Spinal cord (tissue), 10 donors: ENCODE data around the gene SKOR1. TPM values are rescaled to one million over a fixed set of nuclear protein-coding genes. Genes with fewer than 3 reads are reported as not detected.

ENCODE experiments used
- DNase-seq, 6 donors: peaks; one replicate each; pipeline versions ENCODE4 v3.0.0 to v3.0.0-alpha.2; 2013 to 2015; ENCODE audit warnings: low spot score in 6 of 6, low read depth in 4 of 6
- H3K27ac ChIP-seq: one replicate; pipeline ENCODE4 v1.5.1; 2013; ENCODE audit warnings: low read depth, low read length, control low read depth
- H3K27me3 ChIP-seq: one replicate; pipeline ENCODE4 v1.6.1; 2013; ENCODE audit warnings: low read length; ENCODE audit not compliant: control insufficient read depth, insufficient read depth
- H3K36me3 ChIP-seq: one replicate; pipeline ENCODE4 v1.6.1; 2013; ENCODE audit warnings: low read length; ENCODE audit not compliant: control insufficient read depth, insufficient read depth
- H3K4me1 ChIP-seq: one replicate; pipeline ENCODE4 v1.6.1; 2013; ENCODE audit warnings: low read length; ENCODE audit not compliant: control insufficient read depth, insufficient read depth
- H3K4me3 ChIP-seq: one replicate; pipeline ENCODE4 v1.5.1; 2013; ENCODE audit warnings: low read depth, low read length, control low read depth
- H3K9me3 ChIP-seq: one replicate; pipeline ENCODE4 v1.6.1; 2013; ENCODE audit warnings: low read length; ENCODE audit not compliant: control insufficient read depth, insufficient read depth
- WGBS: methylation state at CpG from one replicate; pipeline ENCODE4 v1.1.5; 2013; ENCODE audit warnings: missing lambda C conversion rate; ENCODE audit not compliant: insufficient coverage; 5-methylcytosine and 5-hydroxymethylcytosine counted together
- polyA plus RNA-seq, 2 donors: library from polyadenylated mRNA; unstranded; fragments of 120-200 nt; gene quantifications; one replicate each; pipeline ENCODE4 v1.2.1, GENCODE V29; 2013; ENCODE audit not compliant: insufficient read length in 2 of 2
- total RNA-seq, 2 donors: library from RNA; depleted of rRNA in 1 of 2; stranded (reverse); fragments of 120-200 nt in 1 of 2; fragments of >200 nt in 1 of 2; gene quantifications; one replicate each; pipeline versions ENCODE4 v1.2.3 to v1.2.4, GENCODE V29; 2013 to 2014
- donor health status: healthy.

SKOR1 gene
- total and polyA plus RNA-seq, 4 donors = 1.6 to 20.1 (median 10.0) TPM

DNA sequence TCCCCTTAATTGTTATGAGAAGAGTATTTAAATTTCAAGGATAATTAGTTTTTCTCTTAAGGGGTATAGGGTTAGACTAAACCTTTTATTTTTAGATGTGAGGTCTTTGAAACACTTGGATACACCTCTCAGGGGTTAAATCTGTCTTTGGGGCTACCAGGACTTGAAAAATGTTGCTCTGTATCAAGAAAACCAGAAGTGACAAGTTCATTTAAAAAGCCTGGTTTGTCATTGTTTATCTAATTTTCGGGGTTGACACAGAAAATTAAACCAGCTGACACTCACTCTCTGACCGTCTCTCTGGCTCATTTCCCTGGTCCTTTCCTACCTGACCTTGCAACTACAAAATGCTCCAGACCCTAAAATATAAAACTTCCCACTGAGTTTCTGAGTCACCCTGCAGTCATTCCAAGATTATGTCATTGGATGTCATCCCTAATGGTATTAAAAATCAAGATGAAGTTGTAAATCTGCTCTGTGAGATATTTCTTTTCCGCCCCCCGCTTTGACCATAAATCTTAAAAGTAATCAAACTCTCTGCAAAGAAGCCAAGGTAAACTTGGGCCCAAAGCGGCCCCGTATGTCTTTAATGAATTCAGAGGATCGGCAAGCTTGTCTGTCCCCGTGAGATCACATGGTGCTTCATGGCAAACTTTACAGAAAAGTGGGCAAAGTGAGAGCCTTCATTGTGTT, 32.9 kb upstream of the SKOR1 start:
- no CpG with 5 or more reads among the region's 8 CpGs for WGBS
- no peaks in the 10 kb centered on the region for H3K36me3 ChIP-seq
- H3K4me1 ChIP-seq = peaks cover 3% of the 10 kb centered on the region
- no peak overlapping the region for H3K27ac ChIP-seq
- H3K4me3 ChIP-seq = no peak overlapping the region
- no peaks in the 10 kb centered on the region for H3K9me3 ChIP-seq
- no peak for DNase-seq
- no peaks in the 10 kb centered on the region for H3K27me3 ChIP-seq

DNA sequence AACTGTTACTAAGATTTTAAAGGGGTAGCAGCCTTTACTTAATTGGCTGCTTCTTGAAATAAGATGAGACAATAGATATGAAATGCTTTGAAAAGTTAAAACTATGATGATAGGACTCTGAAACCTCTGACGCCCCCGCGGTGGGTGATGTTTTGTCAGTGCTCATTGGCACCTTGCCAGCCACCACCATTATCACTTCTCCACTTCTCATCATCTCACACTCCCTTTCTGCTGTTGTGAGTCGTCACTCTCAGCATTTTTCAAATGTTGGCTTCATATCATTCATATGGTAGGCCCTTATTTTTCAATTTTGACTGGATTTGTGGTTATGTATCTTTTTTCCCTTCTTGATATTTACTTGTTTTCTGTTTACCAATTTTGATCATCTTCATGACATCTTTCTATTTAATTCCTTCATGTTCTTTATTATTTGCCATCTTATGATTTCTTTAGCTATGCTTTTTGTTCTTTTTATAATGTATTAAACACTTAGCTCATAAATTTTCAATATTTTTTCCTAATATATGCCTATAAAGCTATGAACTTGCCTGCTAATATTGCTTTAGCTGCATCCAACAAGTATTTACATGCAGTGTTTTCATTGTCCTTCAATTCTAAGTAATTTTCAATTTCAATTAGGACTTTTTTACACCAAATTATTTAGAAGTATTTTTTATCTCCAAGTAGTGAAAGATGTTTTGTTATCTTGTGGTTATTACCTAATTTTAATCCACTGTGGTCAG, 30.3 kb upstream of the SKOR1 start:
- Histone ChIP-seq H3K27me3 (no peaks in the 10 kb centered on the region), H3K9me3 (no peaks in the 10 kb centered on the region), H3K4me3 (no peak overlapping the region), H3K36me3 (peaks cover 4% of the 10 kb centered on the region), H3K4me1 (peaks cover 6% of the 10 kb centered on the region), H3K27ac (no peak overlapping the region)
- WGBS = 88% methylated on average over 3 of the region's 4 CpGs
- no peak for DNase-seq

DNA sequence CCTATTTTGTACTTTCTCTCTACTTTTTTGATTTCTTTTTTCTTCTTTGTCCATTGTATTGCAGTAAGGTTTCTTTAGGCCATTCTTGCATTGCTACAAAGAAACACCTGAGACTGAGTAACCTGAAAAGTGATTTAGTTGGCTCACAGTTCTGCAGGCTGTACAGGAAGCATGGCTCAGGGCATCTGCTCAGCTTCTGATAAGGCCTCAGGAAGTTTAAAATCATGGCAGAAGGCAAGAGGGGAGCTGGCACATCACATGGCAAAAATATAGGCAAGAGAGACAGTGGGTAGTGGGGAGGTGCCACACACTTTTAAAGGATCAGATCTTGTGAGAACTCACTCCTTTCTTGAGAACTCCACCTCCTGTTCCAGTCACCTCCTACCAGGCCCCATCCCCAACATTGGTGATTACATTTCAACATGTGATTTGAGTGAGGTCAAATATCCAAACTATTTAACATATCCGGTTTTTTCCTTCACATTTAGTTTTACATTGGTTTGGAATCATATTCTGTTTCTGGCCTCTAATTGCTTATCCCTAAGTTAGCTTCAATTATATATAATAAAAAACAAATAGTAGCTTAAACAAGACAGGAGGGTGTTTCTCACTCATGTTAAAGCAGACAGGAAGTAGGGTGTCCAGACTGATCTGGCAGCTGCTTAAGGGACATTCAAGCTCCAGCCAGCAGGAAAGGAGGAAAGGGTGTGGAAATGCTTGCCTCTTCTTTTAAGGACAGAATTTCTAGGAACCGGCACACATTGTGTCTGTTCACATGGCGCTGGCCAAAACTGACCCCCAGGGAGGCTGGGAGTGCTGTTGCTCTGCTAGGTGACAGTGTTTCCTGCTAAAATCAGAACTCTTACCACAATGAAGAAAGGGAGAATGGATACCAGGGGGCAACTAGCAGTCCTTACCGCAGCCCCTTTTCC, 28.8 kb upstream of the SKOR1 start:
- peaks cover 6% of the 10 kb centered on the region for H3K4me1 ChIP-seq
- WGBS = no CpG with 5 or more reads among the region's 4 CpGs
- peaks cover 4% of the 10 kb centered on the region for H3K36me3 ChIP-seq
- H3K9me3 ChIP-seq = no peaks in the 10 kb centered on the region
- DNase-seq = no peak
- H3K27ac ChIP-seq = no peak overlapping the region
- no peak overlapping the region for H3K4me3 ChIP-seq
- no peaks in the 10 kb centered on the region for H3K27me3 ChIP-seq

DNA sequence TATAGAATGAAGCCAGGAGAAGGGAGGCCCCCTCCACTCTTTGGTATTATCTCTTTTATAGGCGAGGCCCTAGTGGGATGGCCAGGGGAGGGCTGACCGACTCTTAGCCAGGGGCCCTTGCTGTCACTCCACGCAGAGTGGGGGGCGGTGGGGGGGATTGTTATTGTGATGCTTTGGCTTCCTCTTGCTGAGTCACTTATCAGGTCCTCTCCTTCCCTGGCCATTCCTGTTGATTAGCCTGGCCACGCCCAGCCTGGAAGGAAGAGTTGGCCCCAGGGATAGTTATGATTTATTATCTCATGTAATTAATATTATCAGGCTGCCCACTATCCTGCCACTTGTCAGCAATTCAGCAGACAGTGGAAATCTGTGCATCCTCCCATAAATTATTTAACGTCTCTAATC, 25.5 kb upstream of the SKOR1 start:
- Histone ChIP-seq H3K4me3 (no peak overlapping the region), H3K4me1 (peaks cover 15% of the 10 kb centered on the region), H3K9me3 (no peaks in the 10 kb centered on the region), H3K27me3 (no peaks in the 10 kb centered on the region), H3K36me3 (peaks cover 10% of the 10 kb centered on the region), H3K27ac (no peak overlapping the region)
- WGBS = no CpG with 5 or more reads among the region's 6 CpGs
- no peak for DNase-seq

DNA sequence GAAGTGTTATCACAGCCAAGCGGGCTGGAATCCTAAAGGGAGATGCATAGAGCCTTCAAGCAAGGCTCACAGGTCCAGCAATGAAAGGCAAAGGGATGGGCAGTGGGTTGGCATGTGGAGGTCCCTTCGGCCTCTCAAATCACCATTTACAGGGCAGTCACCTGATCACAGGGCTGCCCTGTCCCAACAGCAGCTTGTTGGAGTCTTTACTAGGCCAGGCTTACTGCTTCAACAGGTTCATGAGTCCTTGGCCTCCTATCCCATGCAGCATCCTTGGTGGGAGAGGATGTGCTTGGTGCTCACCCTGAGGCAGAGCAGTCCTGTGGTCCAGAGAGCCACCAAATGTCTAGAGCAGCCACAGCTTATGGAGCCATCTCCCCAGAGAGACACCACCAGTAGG, 24.2 kb upstream of the SKOR1 start:
- 100% methylated on average over 2 of the region's 2 CpGs for WGBS
- Histone ChIP-seq H3K4me1 (peaks cover 18% of the 10 kb centered on the region), H3K4me3 (no peak overlapping the region), H3K27ac (no peak overlapping the region), H3K9me3 (no peaks in the 10 kb centered on the region), H3K36me3 (peaks cover 18% of the 10 kb centered on the region), H3K27me3 (no peaks in the 10 kb centered on the region)
- no peak for DNase-seq

DNA sequence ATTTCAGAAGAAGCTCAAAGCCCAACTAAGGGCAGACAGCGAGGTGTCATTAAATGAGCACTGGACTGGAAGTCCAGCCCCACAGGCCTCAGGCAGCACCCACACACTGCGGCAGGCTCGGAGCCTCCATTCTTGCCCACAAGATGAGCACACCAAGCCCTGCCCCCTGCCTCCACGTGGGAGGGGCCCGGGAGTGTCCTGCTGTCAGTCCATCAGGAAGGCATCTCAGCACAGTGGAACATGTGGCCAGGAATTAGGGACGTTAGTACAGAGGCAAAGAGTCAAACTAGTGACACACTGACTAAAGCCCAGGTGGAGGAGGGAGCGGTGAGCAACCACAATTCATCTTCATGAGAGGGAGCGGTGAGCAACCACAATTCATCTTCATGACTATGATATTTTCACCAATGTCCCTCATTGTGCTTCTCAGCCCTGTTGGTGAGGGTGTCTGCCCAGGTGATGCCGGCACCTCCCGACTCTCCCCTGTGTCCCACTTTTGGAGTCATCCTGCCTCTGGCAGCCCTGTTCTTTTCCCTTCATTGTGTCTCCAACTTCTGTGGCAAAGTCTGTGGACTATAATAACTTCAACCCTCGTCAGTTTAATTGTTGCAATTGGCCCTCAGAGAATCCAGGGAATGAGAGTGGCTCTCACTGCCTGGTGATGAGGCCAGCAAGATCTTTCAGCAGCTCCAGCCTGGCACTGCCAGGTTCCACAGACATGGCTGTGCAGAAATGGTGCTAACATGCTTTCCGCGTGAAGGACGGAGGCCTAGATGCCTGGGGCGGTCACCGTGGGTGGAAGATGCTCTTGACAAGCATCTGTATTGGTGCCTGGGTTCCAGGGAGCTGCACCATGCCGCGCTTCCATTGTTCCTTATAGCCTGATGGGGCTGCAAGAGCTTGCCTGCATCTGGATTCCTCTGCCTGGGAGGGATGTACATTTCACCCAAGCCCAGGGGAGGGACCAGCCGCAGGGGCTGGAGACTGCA, 23.1 kb upstream of the SKOR1 start:
- Histone ChIP-seq H3K4me3 (no peak overlapping the region), H3K9me3 (no peaks in the 10 kb centered on the region), H3K27me3 (no peaks in the 10 kb centered on the region), H3K36me3 (peaks cover 28% of the 10 kb centered on the region), H3K27ac (no peak overlapping the region), H3K4me1 (peaks cover 15% of the 10 kb centered on the region)
- 80% methylated on average over 15 of the region's 19 CpGs for WGBS
- no peak for DNase-seq

DNA sequence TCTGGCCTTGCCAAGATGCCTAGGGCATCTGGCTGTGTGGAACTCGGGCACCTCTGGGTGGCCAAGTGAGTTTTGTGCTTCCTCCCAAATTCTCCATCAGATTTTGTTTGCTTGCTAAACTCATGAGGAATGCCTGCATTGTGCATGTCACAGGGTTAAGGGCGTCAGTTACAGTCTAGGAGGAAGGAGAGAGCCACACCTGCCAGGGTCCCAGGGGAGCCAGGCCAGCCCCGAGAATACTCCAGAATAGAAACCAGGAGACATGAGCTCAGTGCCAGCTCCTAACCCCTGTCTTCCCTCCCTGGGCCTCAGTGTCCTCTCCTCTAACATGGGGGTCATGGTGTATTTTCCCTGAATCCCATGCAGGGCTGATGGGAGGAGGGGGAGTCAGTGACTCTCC, 22.0 kb upstream of the SKOR1 start:
- Histone ChIP-seq H3K4me1 (peaks cover 12% of the 10 kb centered on the region), H3K4me3 (no peak overlapping the region), H3K27me3 (no peaks in the 10 kb centered on the region), H3K36me3 (peaks cover 32% of the 10 kb centered on the region), H3K9me3 (no peaks in the 10 kb centered on the region), H3K27ac (no peak overlapping the region)
- DNase-seq = no peak
- WGBS = 83% methylated on average over 1 of the region's 3 CpGs

DNA sequence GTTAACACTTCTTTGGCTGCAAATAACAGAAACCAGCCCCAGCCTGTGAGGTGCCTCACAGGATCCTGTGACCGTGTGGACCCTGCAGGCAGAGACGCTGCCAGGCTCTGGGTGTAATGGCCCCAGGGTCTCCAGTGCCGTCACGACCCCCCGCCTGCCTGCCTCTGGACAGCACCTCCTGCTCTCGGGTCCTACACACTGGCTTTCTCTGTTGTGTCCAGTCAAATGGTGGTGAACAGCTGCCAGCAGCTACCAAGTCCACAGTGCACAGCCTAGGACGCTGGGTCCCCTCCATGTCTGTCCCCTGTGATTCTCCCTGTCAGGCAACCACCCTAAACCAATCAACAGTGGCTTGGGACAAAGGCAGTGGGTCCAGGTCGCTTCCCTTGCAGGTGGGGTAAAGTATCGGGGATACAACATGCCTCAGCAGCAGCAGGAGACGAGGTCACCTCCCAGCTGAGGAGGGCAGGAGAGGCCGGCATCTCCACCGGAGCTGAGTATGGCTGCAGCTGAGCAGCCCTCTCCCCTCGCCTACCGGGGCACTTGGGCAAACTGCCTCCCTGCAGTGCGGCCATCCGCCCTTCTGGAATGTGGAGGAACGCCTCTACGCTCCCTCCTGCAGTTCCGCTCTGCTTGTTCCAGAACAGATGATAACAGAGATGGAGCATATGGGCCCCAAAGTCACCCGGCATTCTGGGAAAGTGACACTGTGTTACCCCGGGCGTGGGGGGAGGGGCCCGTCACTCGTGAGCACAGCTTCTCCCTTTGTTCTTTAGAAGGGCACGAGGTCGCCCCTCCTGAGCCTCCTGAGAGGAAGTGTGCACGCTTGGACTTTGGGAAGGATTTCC, 21.1 kb upstream of the SKOR1 start:
- DNase-seq = peak in 1 of 6 donors; percentile 50
- Histone ChIP-seq H3K4me1 (peaks cover 12% of the 10 kb centered on the region), H3K36me3 (peaks cover 33% of the 10 kb centered on the region), H3K4me3 (no peak overlapping the region), H3K27ac (no peak overlapping the region), H3K27me3 (no peaks in the 10 kb centered on the region), H3K9me3 (no peaks in the 10 kb centered on the region)
- WGBS = 59% methylated on average over 24 of the region's 27 CpGs
